ENCODE data around the gene PLA2G15. TPM values are rescaled to one million over a fixed set of nuclear protein-coding genes. Genes with fewer than 3 reads are reported as not detected.

Gene PLA2G15
- total and polyA plus RNA-seq, 2 experiments from 2014 or later: 24.8 to 36.2 TPM

GRCh38 chr16:68219725-68220351, 25.3 kb upstream of the PLA2G15 start:
- H3K9me2 ChIP-seq (ENCODE audit: insufficient read depth): no peaks in the 10 kb centered on the region
- no peak overlapping the region for H2AFZ ChIP-seq
- H3F3A ChIP-seq (ENCODE audit: insufficient read depth): no peaks in the 10 kb centered on the region
- no peak for TF ChIP-seq EZH2 (IDR thresholded peaks at IDR 0.05; ENCODE audit: insufficient read depth, poor library complexity, severe bottlenecking)
- TF ChIP-seq EZH2phosphoT487 (IDR thresholded peaks at IDR 0.05; ENCODE audit: insufficient read depth, low read depth): no peak
- no peaks in the 10 kb centered on the region for H3K27me3 ChIP-seq (replicated peaks; ENCODE audit: insufficient read depth)
- no peak overlapping the region for H3K9ac ChIP-seq
- H3K4me3 ChIP-seq: no peak overlapping the region
- no peaks in the 10 kb centered on the region for H3K9me3 ChIP-seq (ENCODE audit: low read depth)
- 95 to 98% methylated on average over 6 of the region's 6 CpGs for WGBS, 2 experiments (ENCODE audit: low coverage in 1 of 2, low lambda C conversion rate in 2 of 2, missing lambda C conversion rate in 2 of 2)
- no peaks in the 10 kb centered on the region for H3K79me2 ChIP-seq (ENCODE audit: insufficient read depth)
- no peaks in the 10 kb centered on the region for H3K4me1 ChIP-seq (ENCODE audit: insufficient read depth)
- in situ Hi-C loops (cut with MboI): no loop called here
- H3K36me3 ChIP-seq (ENCODE audit: low read depth): no peaks in the 10 kb centered on the region
- H3K27ac ChIP-seq: no peak overlapping the region
- H3K4me2 ChIP-seq (ENCODE audit: unreplicated experiment): no peak overlapping the region
- DNase-seq: no peak
- no peaks in the 10 kb centered on the region for H4K20me1 ChIP-seq (ENCODE audit: insufficient read depth)

- TF ChIP-seq EZH2phosphoT487 (IDR thresholded peaks at IDR 0.05; ENCODE audit: insufficient read depth, low read depth) (no peak), EZH2 (IDR thresholded peaks at IDR 0.05; ENCODE audit: insufficient read depth, poor library complexity, severe bottlenecking) (no peak)
Observed at GRCh38 chr16:68223072-68223471, 22.1 kb upstream of the PLA2G15 start.

GRCh38 chr16:68226116-68226515, 19.1 kb upstream of the PLA2G15 start:
- no peak for DNase-seq
- no peak overlapping the region for H3K4me2 ChIP-seq (ENCODE audit: unreplicated experiment)
- H3K9me3 ChIP-seq (ENCODE audit: low read depth): no peaks in the 10 kb centered on the region
- H2AFZ ChIP-seq: no peak overlapping the region
- no peaks in the 10 kb centered on the region for H3K9me2 ChIP-seq (ENCODE audit: insufficient read depth)
- H4K20me1 ChIP-seq (ENCODE audit: insufficient read depth): no peaks in the 10 kb centered on the region
- 0 out of 2 replicates have a peak, but pooled peaks cover 3% of the 10 kb centered on the region for H3F3A ChIP-seq (ENCODE audit: insufficient read depth)
- TF ChIP-seq EZH2 (IDR thresholded peaks at IDR 0.05; ENCODE audit: insufficient read depth, poor library complexity, severe bottlenecking) (no peak), EZH2phosphoT487 (IDR thresholded peaks at IDR 0.05; ENCODE audit: insufficient read depth, low read depth) (no peak)
- no peaks in the 10 kb centered on the region for H3K27me3 ChIP-seq (replicated peaks; ENCODE audit: insufficient read depth)
- H3K9ac ChIP-seq: no peak overlapping the region
- no peak overlapping the region for H3K4me3 ChIP-seq
- no peak overlapping the region for H3K27ac ChIP-seq
- H3K4me1 ChIP-seq (ENCODE audit: insufficient read depth): no peaks in the 10 kb centered on the region; the same call in 1 of the 2 replicates
- H3K79me2 ChIP-seq (ENCODE audit: insufficient read depth): no peaks in the 10 kb centered on the region
- no peaks in the 10 kb centered on the region for H3K36me3 ChIP-seq (ENCODE audit: low read depth)
- in situ Hi-C loops (cut with MboI): no loop called here
- 75 to 77% methylated on average over 4 of the region's 4 CpGs for WGBS, 2 experiments (ENCODE audit: low coverage in 1 of 2, low lambda C conversion rate in 2 of 2, missing lambda C conversion rate in 2 of 2)

More at GRCh38 chr16:68223072-68223471, 22.1 kb upstream of the PLA2G15 start:
- Histone ChIP-seq H3K9ac (no peak overlapping the region), H3K79me2 (ENCODE audit: insufficient read depth) (no peaks in the 10 kb centered on the region), H3K4me2 (ENCODE audit: unreplicated experiment) (no peak overlapping the region), H3K4me3 (no peak overlapping the region), H3K9me3 (ENCODE audit: low read depth) (no peaks in the 10 kb centered on the region), H3F3A (ENCODE audit: insufficient read depth) (0 out of 2 replicates have a peak, but pooled peaks cover 3% of the 10 kb centered on the region), H2AFZ (no peak overlapping the region), H3K27me3 (replicated peaks; ENCODE audit: insufficient read depth) (no peaks in the 10 kb centered on the region), H3K36me3 (ENCODE audit: low read depth) (no peaks in the 10 kb centered on the region), H4K20me1 (ENCODE audit: insufficient read depth) (no peaks in the 10 kb centered on the region), H3K27ac (no peak overlapping the region), H3K4me1 (ENCODE audit: insufficient read depth) (no peaks in the 10 kb centered on the region; the same call in 1 of the 2 replicates), H3K9me2 (ENCODE audit: insufficient read depth) (no peaks in the 10 kb centered on the region)
- in situ Hi-C loops (cut with MboI): no loop called here
- WGBS, 2 experiments (ENCODE audit: low coverage in 1 of 2, low lambda C conversion rate in 2 of 2, missing lambda C conversion rate in 2 of 2): 87 to 100% methylated on average over 1 of the region's 1 CpG
- DNase-seq: no peak

- H3K27ac ChIP-seq: no peak overlapping the region
Observed at GRCh38 chr16:68227183-68227793, 17.9 kb upstream of the PLA2G15 start.

More at GRCh38 chr16:68227183-68227793, 17.9 kb upstream of the PLA2G15 start:
- in situ Hi-C loops (cut with MboI): no loop called here
- H3K9me3 ChIP-seq (ENCODE audit: low read depth): no peaks in the 10 kb centered on the region
- WGBS, 2 experiments (ENCODE audit: low coverage in 1 of 2, low lambda C conversion rate in 2 of 2, missing lambda C conversion rate in 2 of 2): 69 to 76% methylated on average over 3 of the region's 3 CpGs
- no peak overlapping the region for H3K9ac ChIP-seq
- TF ChIP-seq EZH2phosphoT487 (IDR thresholded peaks at IDR 0.05; ENCODE audit: insufficient read depth, low read depth) (no peak), EZH2 (IDR thresholded peaks at IDR 0.05; ENCODE audit: insufficient read depth, poor library complexity, severe bottlenecking) (no peak)
- H3F3A ChIP-seq (ENCODE audit: insufficient read depth): 0 out of 2 replicates have a peak, but pooled peaks cover 3% of the 10 kb centered on the region
- H3K9me2 ChIP-seq (ENCODE audit: insufficient read depth): no peaks in the 10 kb centered on the region
- no peaks in the 10 kb centered on the region for H3K36me3 ChIP-seq (ENCODE audit: low read depth)
- H3K4me3 ChIP-seq: no peak overlapping the region
- no peaks in the 10 kb centered on the region for H4K20me1 ChIP-seq (ENCODE audit: insufficient read depth)
- no peaks in the 10 kb centered on the region for H3K27me3 ChIP-seq (replicated peaks; ENCODE audit: insufficient read depth)
- no peak overlapping the region for H3K4me2 ChIP-seq (ENCODE audit: unreplicated experiment)
- no peaks in the 10 kb centered on the region; the same call in 1 of the 2 replicates for H3K4me1 ChIP-seq (ENCODE audit: insufficient read depth)
- H3K79me2 ChIP-seq (ENCODE audit: insufficient read depth): no peaks in the 10 kb centered on the region
- no peak for DNase-seq
- H2AFZ ChIP-seq: no peak overlapping the region

All from GM23248 (cell line).